Type B pancreatic cell (in vitro differentiated cells): Measurements from ENCODE around the gene CCDC3. TPM values are rescaled to one million over a fixed set of nuclear protein-coding genes. Genes with fewer than 3 reads are reported as not detected.
"Not testable (repeated sequence)": the region's sequence is repeated elsewhere in the genome, so short reads cannot be mapped to it uniquely, and the experiment has no call there.

Source experiments
- DNase-seq: peaks from one replicate; pipeline ENCODE4 v3.0.0; 2021; ENCODE audit warnings: mixed read lengths; ENCODE audit not compliant: unreplicated experiment; ENCODE audit errors: extremely low spot score
- H3K27ac Mint-ChIP-seq: 2 replicates; pipeline ENCODE4 v1.8.0; 2021; ENCODE audit warnings: mild to moderate bottlenecking, mixed read lengths
- H3K27me3 Mint-ChIP-seq: 2 replicates; pipeline ENCODE4 v1.8.0; 2021; ENCODE audit warnings: mixed read lengths
- H3K36me3 Mint-ChIP-seq: 2 replicates; pipeline ENCODE4 v1.8.0; 2021; ENCODE audit warnings: mixed read lengths
- H3K4me1 Mint-ChIP-seq: one replicate; pipeline ENCODE4 v1.8.0; 2021; ENCODE audit warnings: mixed read lengths; ENCODE audit not compliant: unreplicated experiment
- H3K4me3 Mint-ChIP-seq: 2 replicates; pipeline ENCODE4 v1.8.0; 2021; ENCODE audit warnings: mild to moderate bottlenecking, mixed read lengths
- H3K9me3 Mint-ChIP-seq: 2 replicates; pipeline ENCODE4 v1.8.0; 2021; ENCODE audit warnings: mixed read lengths
- CTCF ChIP-seq: fragments of 200-600 bp; sonication (generic); conservative IDR thresholded peaks from 2 replicates; pipeline ENCODE4 v1.5.0; 2021; ENCODE audit warnings: antibody characterized with exemption, mild to moderate bottlenecking
- total RNA-seq: library from RNA; stranded (reverse); gene quantifications from 2 replicates; pipeline ENCODE4 v1.2.1, GENCODE V29; 2021; ENCODE audit warnings: low replicate concordance

Gene CCDC3
- total RNA-seq, 1 donor from 2014 or later, result 17.6 TPM

DNA sequence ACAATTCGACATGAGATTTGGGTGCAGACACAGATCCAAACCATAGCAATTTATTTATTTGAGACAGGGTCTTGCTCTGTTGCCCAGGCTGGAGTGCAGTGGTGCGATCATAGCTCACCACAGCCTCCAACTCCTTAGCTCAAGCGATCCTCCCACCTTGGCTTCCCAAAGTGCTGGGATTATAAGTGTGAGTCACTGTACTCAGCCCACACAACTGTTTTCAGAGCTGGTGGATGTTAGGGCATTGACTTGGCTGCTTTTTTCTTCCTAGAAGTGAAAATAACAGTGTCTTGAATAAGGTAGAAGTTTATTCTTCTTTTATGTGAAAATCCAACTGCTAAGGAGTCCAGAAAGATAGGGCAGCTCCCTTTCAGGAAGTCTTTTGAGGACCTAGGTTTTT, 132.1 kb downstream of the CCDC3 start:
- no peak for DNase-seq
- Mint-ChIP-seq H3K9me3 (no peaks in the 10 kb centered on the region), H3K27me3 (peaks cover 13% of the 10 kb centered on the region), H3K36me3 (no peaks in the 10 kb centered on the region), H3K4me1 (no peaks in the 10 kb centered on the region), H3K27ac (no peak overlapping the region), H3K4me3 (no peak overlapping the region)
- TF ChIP-seq CTCF, result no peak

DNA sequence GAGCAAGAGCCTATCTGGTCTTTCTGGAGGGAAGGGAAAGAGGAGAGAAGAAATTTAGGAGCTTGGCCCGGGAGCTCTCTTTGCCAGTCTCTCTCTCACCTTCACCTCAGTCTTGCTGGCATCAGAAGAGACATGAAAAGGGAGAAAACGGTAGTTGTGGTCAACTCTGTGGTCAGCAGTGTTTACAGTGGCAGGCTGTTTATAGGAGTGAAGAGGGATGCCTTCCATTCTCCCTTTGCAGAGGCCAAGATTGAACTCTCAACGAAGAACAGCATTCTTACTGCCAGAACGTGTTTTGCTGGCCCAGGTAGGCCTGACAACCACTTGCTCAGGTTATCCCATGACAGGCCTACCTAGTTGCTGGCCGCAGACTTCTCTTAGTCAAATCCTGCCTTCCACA, 133.3 kb downstream of the CCDC3 start:
- Mint-ChIP-seq H3K4me1 (no peaks in the 10 kb centered on the region), H3K4me3 (no peak overlapping the region), H3K9me3 (no peaks in the 10 kb centered on the region), H3K27me3 (peaks cover 13% of the 10 kb centered on the region), H3K36me3 (no peaks in the 10 kb centered on the region), H3K27ac (no peak overlapping the region)
- TF ChIP-seq CTCF, result no peak
- no peak for DNase-seq

GRCh38 chr10:12865515-12865914, 136.0 kb downstream of the CCDC3 start:
- H3K4me1 Mint-ChIP-seq, DNase-seq, H3K9me3 Mint-ChIP-seq, H3K4me3 Mint-ChIP-seq, H3K27ac Mint-ChIP-seq, H3K27me3 Mint-ChIP-seq, H3K36me3 Mint-ChIP-seq: not testable (repeated sequence)

DNA sequence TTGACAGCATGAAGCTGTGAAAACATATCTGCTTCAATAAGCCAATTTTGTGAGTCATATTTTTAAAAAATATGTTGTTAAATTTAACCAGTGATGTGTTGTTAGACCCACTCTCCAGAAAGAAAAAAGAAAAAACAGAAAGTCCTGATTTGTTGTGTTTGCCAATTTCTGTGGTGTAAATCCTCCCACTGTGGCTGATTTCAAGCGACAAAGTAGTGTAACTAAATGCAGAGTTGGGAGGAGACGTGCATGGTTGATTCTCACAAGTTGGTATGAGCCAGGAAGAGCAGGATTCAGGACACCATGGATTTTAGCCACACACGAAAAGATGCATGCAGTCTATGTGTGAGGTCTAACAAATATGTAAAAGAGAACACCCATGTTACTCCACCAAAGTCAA, 139.1 kb downstream of the CCDC3 start:
- Mint-ChIP-seq H3K4me1 (no peaks in the 10 kb centered on the region), H3K36me3 (no peaks in the 10 kb centered on the region), H3K4me3 (no peak overlapping the region), H3K27me3 (peaks cover 25% of the 10 kb centered on the region), H3K27ac (no peak overlapping the region), H3K9me3 (no peaks in the 10 kb centered on the region)
- DNase-seq, result no peak
- TF ChIP-seq CTCF, result no peak

- no peaks in the 10 kb centered on the region for H3K9me3 Mint-ChIP-seq
- no peak for DNase-seq
- no peak overlapping the region for H3K27ac Mint-ChIP-seq
- peaks cover 19% of the 10 kb centered on the region for H3K27me3 Mint-ChIP-seq
- no peak overlapping the region for H3K4me3 Mint-ChIP-seq
- no peaks in the 10 kb centered on the region for H3K4me1 Mint-ChIP-seq
- H3K36me3 Mint-ChIP-seq, result no peaks in the 10 kb centered on the region
- TF ChIP-seq CTCF, result no peak
Observed at GRCh38 chr10:12854988-12855387, 146.5 kb downstream of the CCDC3 start.

- H3K4me3 Mint-ChIP-seq, result no peak overlapping the region
- H3K9me3 Mint-ChIP-seq, result no peaks in the 10 kb centered on the region
- peaks cover 2% of the 10 kb centered on the region for H3K27me3 Mint-ChIP-seq
- TF ChIP-seq CTCF, result no peak
- no peak overlapping the region for H3K27ac Mint-ChIP-seq
- H3K4me1 Mint-ChIP-seq, result peaks cover 4% of the 10 kb centered on the region
- DNase-seq, result no peak
- no peaks in the 10 kb centered on the region for H3K36me3 Mint-ChIP-seq
Observed at GRCh38 chr10:12852687-12853086, 148.8 kb downstream of the CCDC3 start.
